ENCODE results near the gene THOP1.

DNA sequence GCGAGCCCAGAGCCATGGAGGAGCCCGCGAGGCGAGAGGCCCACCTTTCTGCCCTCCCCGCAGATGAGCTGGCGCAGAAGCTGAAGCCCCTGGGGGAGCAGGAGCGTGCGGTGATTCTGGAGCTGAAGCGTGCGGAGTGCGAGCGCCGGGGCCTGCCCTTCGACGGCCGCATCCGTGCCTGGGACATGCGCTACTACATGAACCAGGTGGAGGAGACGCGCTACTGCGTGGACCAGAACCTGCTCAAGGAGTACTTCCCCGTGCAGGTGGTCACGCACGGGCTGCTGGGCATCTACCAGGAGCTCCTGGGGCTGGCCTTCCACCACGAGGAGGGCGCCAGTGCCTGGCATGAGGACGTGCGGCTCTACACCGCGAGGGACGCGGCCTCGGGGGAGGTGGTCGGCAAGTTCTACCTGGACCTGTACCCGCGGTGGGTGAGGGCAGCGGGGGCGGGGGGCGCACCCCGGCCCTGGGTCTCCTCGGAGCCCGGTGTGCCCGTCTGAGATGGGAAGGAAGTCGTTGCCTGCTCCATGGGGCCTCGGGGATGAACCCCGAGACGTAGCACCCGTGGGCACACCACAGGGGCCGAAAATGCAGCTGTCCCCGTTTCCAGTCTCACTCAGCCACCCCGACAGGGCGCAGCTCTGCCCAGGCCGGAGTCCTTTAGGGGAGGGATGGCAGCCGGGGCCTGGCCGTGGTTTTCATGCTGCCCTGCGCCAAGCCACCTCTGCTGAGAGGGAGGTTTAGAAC, 22.3 kb downstream of the THOP1 start:
- no peak for TF ChIP-seq EZH2 (IDR thresholded peaks at IDR 0.05; ENCODE audit: borderline replicate concordance, low read length)
- TF ChIP-seq, protein P1, sequence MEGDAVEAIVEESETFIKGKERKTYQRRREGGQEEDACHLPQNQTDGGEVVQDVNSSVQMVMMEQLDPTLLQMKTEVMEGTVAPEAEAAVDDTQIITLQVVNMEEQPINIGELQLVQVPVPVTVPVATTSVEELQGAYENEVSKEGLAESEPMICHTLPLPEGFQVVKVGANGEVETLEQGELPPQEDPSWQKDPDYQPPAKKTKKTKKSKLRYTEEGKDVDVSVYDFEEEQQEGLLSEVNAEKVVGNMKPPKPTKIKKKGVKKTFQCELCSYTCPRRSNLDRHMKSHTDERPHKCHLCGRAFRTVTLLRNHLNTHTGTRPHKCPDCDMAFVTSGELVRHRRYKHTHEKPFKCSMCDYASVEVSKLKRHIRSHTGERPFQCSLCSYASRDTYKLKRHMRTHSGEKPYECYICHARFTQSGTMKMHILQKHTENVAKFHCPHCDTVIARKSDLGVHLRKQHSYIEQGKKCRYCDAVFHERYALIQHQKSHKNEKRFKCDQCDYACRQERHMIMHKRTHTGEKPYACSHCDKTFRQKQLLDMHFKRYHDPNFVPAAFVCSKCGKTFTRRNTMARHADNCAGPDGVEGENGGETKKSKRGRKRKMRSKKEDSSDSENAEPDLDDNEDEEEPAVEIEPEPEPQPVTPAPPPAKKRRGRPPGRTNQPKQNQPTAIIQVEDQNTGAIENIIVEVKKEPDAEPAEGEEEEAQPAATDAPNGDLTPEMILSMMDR (IDR thresholded peaks at IDR 0.05; ENCODE audit: low read length) = no peak
